ENCODE data around the gene MGAT3. TPM values are rescaled to one million over a fixed set of nuclear protein-coding genes. Genes with fewer than 3 reads are reported as not detected.

MGAT3 gene
- total RNA-seq, 4 donors from 2014 or later: 1.2 to 7.1 (median 3.6) TPM

- peak overlapping the region in 1 of 4 donors; percentile 64 for H3K27ac ChIP-seq (replicated peaks in 1 of 4)
- TF ChIP-seq CTCF (IDR thresholded peaks at IDR 0.05): no peak
- no peak for TF ChIP-seq POLR2A (IDR thresholded peaks at IDR 0.05; ENCODE audit: low read depth)
- TF ChIP-seq EP300 (IDR thresholded peaks at IDR 0.05): no peak
- TF ChIP-seq POLR2AphosphoS5 (IDR thresholded peaks at IDR 0.05): no peak
- no peak for DNase-seq (ENCODE audit: extremely low spot score)
- H3K4me3 ChIP-seq: no peak overlapping the region
- no peaks in the 10 kb centered on the region for H3K9me3 ChIP-seq
- peaks cover 0 to 8% (median 0%) of the 10 kb centered on the region in 4 donors for H3K27me3 ChIP-seq
- no peaks in the 10 kb centered on the region for H3K36me3 ChIP-seq
- intact Hi-C loops (cut with DNase I): no loop called here
- peaks cover 39 to 69% (median 52%) of the 10 kb centered on the region in 4 donors for H3K4me1 ChIP-seq
- 94% methylated on average over 3 of the region's 5 CpGs for WGBS
Measured at GRCh38 chr22:39473851-39474250, 17.0 kb downstream of the MGAT3 start.

- Histone ChIP-seq H3K4me3 (no peak overlapping the region), H3K9me3 (no peaks in the 10 kb centered on the region), H3K27ac (replicated peaks in 1 of 4) (peak overlapping the region in 3 of 4 donors; percentile 18 to 40 (median 40)), H3K36me3 (no peaks in the 10 kb centered on the region), H3K27me3 (peaks cover 0 to 4% (median 0%) of the 10 kb centered on the region in 4 donors), H3K4me1 (peaks cover 36 to 62% (median 46%) of the 10 kb centered on the region in 4 donors)
- WGBS: 64% methylated on average over 10 of the region's 11 CpGs
- TF ChIP-seq POLR2AphosphoS5 (IDR thresholded peaks at IDR 0.05): no peak
- no peak for TF ChIP-seq EP300 (IDR thresholded peaks at IDR 0.05)
- no peak for TF ChIP-seq POLR2A (IDR thresholded peaks at IDR 0.05; ENCODE audit: low read depth)
- TF ChIP-seq CTCF (IDR thresholded peaks at IDR 0.05): no peak
- intact Hi-C loops (cut with DNase I): no loop called here
- no peak for DNase-seq (ENCODE audit: extremely low spot score)
Measured at GRCh38 chr22:39474351-39475111, 17.7 kb downstream of the MGAT3 start.

GRCh38 chr22:39475337-39475736 lies 18.5 kb downstream of the MGAT3 start:
- Histone ChIP-seq H3K36me3 (no peaks in the 10 kb centered on the region), H3K4me1 (peaks cover 29 to 55% (median 38%) of the 10 kb centered on the region in 4 donors), H3K27me3 (no peaks in the 10 kb centered on the region), H3K4me3 (no peak overlapping the region), H3K27ac (replicated peaks in 1 of 4) (peak overlapping the region in 1 of 4 donors; percentile 40), H3K9me3 (no peaks in the 10 kb centered on the region)
- no peak for TF ChIP-seq POLR2AphosphoS5 (IDR thresholded peaks at IDR 0.05)
- TF ChIP-seq CTCF (IDR thresholded peaks at IDR 0.05): no peak
- no peak for TF ChIP-seq EP300 (IDR thresholded peaks at IDR 0.05)
- no peak for TF ChIP-seq POLR2A (IDR thresholded peaks at IDR 0.05; ENCODE audit: low read depth)
- intact Hi-C loops (cut with DNase I): no loop called here
- whole genome bisulfite sequencing: 66% methylated on average over 9 of the region's 9 CpGs
- no peak for DNase-seq (ENCODE audit: extremely low spot score)

- no peaks in the 10 kb centered on the region for H3K27me3 ChIP-seq
- intact Hi-C loops (cut with DNase I): no loop called here
- H3K27ac ChIP-seq (replicated peaks in 1 of 4): no peak overlapping the region
- H3K9me3 ChIP-seq: no peaks in the 10 kb centered on the region
- H3K4me1 ChIP-seq: peaks cover 24 to 50% (median 33%) of the 10 kb centered on the region in 4 donors
- 72% methylated on average over 3 of the region's 3 CpGs for WGBS
- H3K36me3 ChIP-seq: no peaks in the 10 kb centered on the region
- no peak overlapping the region for H3K4me3 ChIP-seq
- DNase-seq (ENCODE audit: extremely low spot score): no peak
- no peak for TF ChIP-seq EP300 (IDR thresholded peaks at IDR 0.05)
- TF ChIP-seq POLR2AphosphoS5 (IDR thresholded peaks at IDR 0.05): no peak
- no peak for TF ChIP-seq POLR2A (IDR thresholded peaks at IDR 0.05; ENCODE audit: low read depth)
- no peak for TF ChIP-seq CTCF (IDR thresholded peaks at IDR 0.05)
Measured at GRCh38 chr22:39475902-39476301, 19.1 kb downstream of the MGAT3 start.
